Upper lobe of right lung (tissue), 1 donor: ENCODE results near the gene WWC1. TPM values are rescaled to one million over a fixed set of nuclear protein-coding genes. Genes with fewer than 3 reads are reported as not detected.
A peak's percentile ranks its signal among the peaks of the same experiment; 100 is the strongest.

Source experiments
- ATAC-seq: fragments of 200-7000 bp; cut with Tn5 transposase; one replicate; pipeline ENCODE4 v1.9.1; 2020; ENCODE audit warnings: mild to moderate bottlenecking, moderate library complexity
- DNase-seq: peaks from one replicate; pipeline ENCODE4 v3.0.0-alpha.2; 2020
- H3K27ac ChIP-seq: fragments of 200-600 bp; one replicate; pipeline ENCODE4 v1.8.0; 2022
- H3K27me3 ChIP-seq: fragments of 200-600 bp; one replicate; pipeline ENCODE4 v1.8.0; 2022; ENCODE audit warnings: mild to moderate bottlenecking
- H3K36me3 ChIP-seq: fragments of 200-600 bp; one replicate; pipeline ENCODE4 v1.8.0; 2022
- H3K4me1 ChIP-seq: fragments of 200-600 bp; one replicate; pipeline ENCODE4 v1.8.0; 2022
- H3K4me3 ChIP-seq: fragments of 200-600 bp; one replicate; pipeline ENCODE4 v1.8.0; 2022; ENCODE audit warnings: mild to moderate bottlenecking
- H3K9me3 ChIP-seq: fragments of 200-600 bp; one replicate; pipeline ENCODE4 v1.8.0; 2022
- CTCF ChIP-seq: fragments of 200-600 bp; IDR thresholded peaks from one replicate; pipeline ENCODE4 v1.8.0; 2022; ENCODE audit warnings: antibody characterized with exemption
- intact Hi-C: fragments of 100-400 bp; cut with DNase I; formaldehyde crosslinking; loops from one replicate; pipeline ENCODE4 v1.11.0; 2022
- total RNA-seq: library from RNA; stranded (reverse); fragmentation: NEBNext Ultra II Directional; extraction: Animal tissue kit (Norgen Biotek cat#: 25700); gene quantifications from one replicate; pipeline ENCODE4 v1.2.1, GENCODE V29; 2021
- donor health status: DM: no; HTN: yes; CAD: no; lungs with severe emphysema.

Gene WWC1
- total RNA-seq, 1 donor from 2014 or later, result 94.2 TPM

DNA sequence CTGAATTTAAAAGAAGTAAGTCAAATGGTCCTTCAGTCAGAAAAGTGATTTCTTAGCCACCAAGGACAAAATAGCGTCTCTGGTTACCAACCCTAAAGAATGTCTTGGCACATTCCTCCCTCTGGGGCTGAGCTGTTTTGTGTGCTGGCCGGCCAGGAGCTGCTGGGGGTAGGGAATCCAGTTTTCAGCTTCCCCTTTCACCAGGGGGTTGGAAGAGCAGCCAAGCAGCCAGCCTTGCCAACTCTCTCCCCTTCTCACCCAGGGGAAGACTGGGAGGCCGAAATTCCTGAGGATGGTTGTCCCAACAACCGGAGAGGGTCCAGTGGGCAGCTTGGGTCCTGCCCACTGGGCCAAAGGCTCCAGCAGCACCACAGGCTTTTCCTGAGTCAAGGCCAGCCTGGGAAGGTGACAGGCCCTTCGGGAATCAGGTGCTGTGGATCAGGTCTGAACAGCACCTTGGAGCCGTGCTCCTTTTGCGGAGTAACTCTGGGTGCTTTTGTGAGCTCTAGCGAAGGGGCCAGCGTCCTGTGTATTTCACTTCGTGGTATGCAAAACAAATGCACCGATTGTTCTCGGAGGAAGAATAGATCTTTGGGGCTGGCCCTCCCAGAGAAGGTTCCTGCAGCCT is 4.2 kb downstream of the WWC1 start:
- Histone ChIP-seq H3K27me3 (peaks cover 25% of the 10 kb centered on the region), H3K27ac (peak overlapping the region; percentile 36), H3K36me3 (no peaks in the 10 kb centered on the region), H3K4me3 (peak overlapping the region; percentile 21), H3K4me1 (no peaks in the 10 kb centered on the region), H3K9me3 (no peaks in the 10 kb centered on the region)
- intact Hi-C loops, result no loop called here
- ATAC-seq (peak; percentile 58), DNase-seq (peak; percentile 73)
- peak; percentile 38 for TF ChIP-seq CTCF

- TF ChIP-seq CTCF, result no peak
- no peaks in the 10 kb centered on the region for H3K4me1 ChIP-seq
- H3K36me3 ChIP-seq, result no peaks in the 10 kb centered on the region
- peaks cover 25% of the 10 kb centered on the region for H3K27me3 ChIP-seq
- no peaks in the 10 kb centered on the region for H3K9me3 ChIP-seq
- H3K27ac ChIP-seq, result no peak overlapping the region
- no peak for DNase-seq
- intact Hi-C loops, result no loop called here
- H3K4me3 ChIP-seq, result no peak overlapping the region
- ATAC-seq, result no peak
These were observed 5.2 kb downstream of the WWC1 start for GRCh38 chr5:168296682-168297081.

DNA sequence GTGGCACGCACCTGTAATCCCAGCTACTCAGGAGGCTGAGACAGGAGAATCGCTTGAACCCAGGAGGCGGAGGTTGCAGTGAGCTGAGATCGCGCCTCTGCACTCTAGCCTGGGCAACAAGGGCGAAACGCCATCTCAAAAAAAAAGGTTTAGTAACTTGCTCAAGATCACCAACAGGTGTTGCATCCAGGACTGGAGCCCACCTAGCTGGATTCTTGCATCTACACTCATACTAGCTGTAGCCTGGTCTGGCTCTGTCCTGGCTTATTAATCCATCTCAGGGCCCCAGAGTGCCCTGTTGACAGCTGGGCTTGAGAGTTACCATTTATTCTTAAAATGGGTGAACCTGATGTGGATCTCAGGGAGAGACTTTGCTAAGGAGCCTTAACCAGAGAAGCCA is 7.5 kb downstream of the WWC1 start:
- no peak for TF ChIP-seq CTCF
- peaks cover 5% of the 10 kb centered on the region for H3K27me3 ChIP-seq
- no peaks in the 10 kb centered on the region for H3K9me3 ChIP-seq
- H3K4me1 ChIP-seq, result no peaks in the 10 kb centered on the region
- intact Hi-C loops, result no loop called here
- ATAC-seq (no peak), DNase-seq (no peak)
- H3K36me3 ChIP-seq, result no peaks in the 10 kb centered on the region
- H3K27ac ChIP-seq, result peak overlapping the region; percentile 3
- H3K4me3 ChIP-seq, result no peak overlapping the region

- no peak for DNase-seq
- peak overlapping the region; percentile 3 for H3K27ac ChIP-seq
- H3K27me3 ChIP-seq, result peaks cover under 1% of the 10 kb centered on the region
- no peak for TF ChIP-seq CTCF
- H3K4me3 ChIP-seq, result no peak overlapping the region
- intact Hi-C loops, result no loop called here
- no peak for ATAC-seq
- no peaks in the 10 kb centered on the region for H3K9me3 ChIP-seq
- H3K4me1 ChIP-seq, result no peaks in the 10 kb centered on the region
- H3K36me3 ChIP-seq, result no peaks in the 10 kb centered on the region
These were observed 7.9 kb downstream of the WWC1 start for GRCh38 chr5:168299372-168299771.

- no peak for TF ChIP-seq CTCF
- H3K9me3 ChIP-seq, result no peaks in the 10 kb centered on the region
- no peak overlapping the region for H3K4me3 ChIP-seq
- no peak for ATAC-seq
- H3K27me3 ChIP-seq, result no peaks in the 10 kb centered on the region
- H3K36me3 ChIP-seq, result no peaks in the 10 kb centered on the region
- intact Hi-C loops, result no loop called here
- H3K4me1 ChIP-seq, result no peaks in the 10 kb centered on the region
- DNase-seq, result no peak
- peak overlapping the region; percentile 36 for H3K27ac ChIP-seq
These were observed 9.1 kb downstream of the WWC1 start for GRCh38 chr5:168300326-168301182.
